Endodermal cell (in vitro differentiated cells): ENCODE measurements around the gene ZHX3. TPM values are rescaled to one million over a fixed set of nuclear protein-coding genes. Genes with fewer than 3 reads are reported as not detected.
A peak's percentile ranks its signal among the peaks of the same experiment; 100 is the strongest.

Experiments
- DNase-seq: peaks from one replicate; pipeline ENCODE4 v3.0.0-alpha.2; 2017
- H3K27ac ChIP-seq: 2 replicates; pipeline ENCODE4 v1.5.1; 2013; ENCODE audit warnings: mild to moderate bottlenecking, low read depth, low read length, moderate library complexity
- H3K27me3 ChIP-seq: 2 replicates; pipeline ENCODE4 v1.6.1; 2013; ENCODE audit warnings: mild to moderate bottlenecking, low read length, moderate library complexity; ENCODE audit not compliant: insufficient read depth, control insufficient read depth, poor library complexity, severe bottlenecking
- H3K36me3 ChIP-seq: 2 replicates; pipeline ENCODE4 v1.7.0; 2013; ENCODE audit warnings: mild to moderate bottlenecking, low read length, moderate library complexity; ENCODE audit not compliant: control insufficient read depth, insufficient read depth
- H3K4me1 ChIP-seq: one replicate; pipeline ENCODE4 v1.7.0; 2013; ENCODE audit warnings: low read length; ENCODE audit not compliant: control insufficient read depth, insufficient read depth
- H3K4me3 ChIP-seq: 2 replicates; pipeline ENCODE4 v1.5.1; 2013; ENCODE audit warnings: mild to moderate bottlenecking, low read length, moderate library complexity
- H3K9ac ChIP-seq: 2 replicates; pipeline ENCODE4 v1.6.1; 2013; ENCODE audit warnings: mild to moderate bottlenecking, low read length, moderate library complexity; ENCODE audit not compliant: poor library complexity, severe bottlenecking; ENCODE audit errors: extremely low read depth
- H3K9me3 ChIP-seq: 2 replicates; pipeline ENCODE4 v1.6.1; 2013; ENCODE audit warnings: mild to moderate bottlenecking, low read length, moderate library complexity; ENCODE audit not compliant: control insufficient read depth
- H3K27ac Mint-ChIP-seq: 2 replicates; pipeline ENCODE4 v1.8.0; 2020; ENCODE audit warnings: mixed read lengths
- H3K27me3 Mint-ChIP-seq: 2 replicates; pipeline ENCODE4 v1.8.0; 2021; ENCODE audit warnings: mild to moderate bottlenecking, mixed read lengths; ENCODE audit not compliant: insufficient read depth
- H3K36me3 Mint-ChIP-seq: 2 replicates; pipeline ENCODE4 v1.8.0; 2020; ENCODE audit warnings: low read depth, mixed read lengths
- H3K4me1 Mint-ChIP-seq: 2 replicates; pipeline ENCODE4 v1.8.0; 2020; ENCODE audit warnings: mixed read lengths
- H3K4me3 Mint-ChIP-seq: 2 replicates; pipeline ENCODE4 v1.8.0; 2020; ENCODE audit warnings: mild to moderate bottlenecking, moderate library complexity, mixed read lengths
- H3K9me3 Mint-ChIP-seq: 2 replicates; pipeline ENCODE4 v1.8.0; 2020; ENCODE audit warnings: mild to moderate bottlenecking, mixed read lengths
- WGBS, 2 experiments: methylation state at CpG; one replicate each; pipeline versions ENCODE4 v1.1.5 to v1.1.7; 2013; ENCODE audit warnings: missing lambda C conversion rate in 2 of 2, mixed read lengths in 1 of 2; ENCODE audit not compliant: insufficient coverage in 1 of 2, insufficient read length in 1 of 2; 5-methylcytosine and 5-hydroxymethylcytosine counted together
- long read RNA-seq, 4 experiments: library from polyadenylated mRNA in 2 of 4; library from RNA in 1 of 4; library from capped mRNA in 1 of 4; stranded (forward) in 3 of 4; unstranded in 1 of 4; transcript quantifications; one replicate each; pipeline ENCODE4 v2.0.0, GENCODE V29; 2020 to 2021; ENCODE audit warnings: inconsistent platforms in 1 of 4
- polyA plus RNA-seq, 2 experiments: library from polyadenylated mRNA; stranded (reverse); fragments of 50-300 nt; gene quantifications; one replicate each; pipeline ENCODE4 v1.2.3, GENCODE V29; 2013
- total RNA-seq, 2 donors: library from RNA; stranded (reverse); fragmentation: NEBNext Ultra II Directional in 1 of 2; extraction: Animal tissue kit (Norgen Biotek cat#: 25700) in 1 of 2; gene quantifications; 2 replicates in 1 of 2; 3 replicates in 1 of 2; pipeline ENCODE4 v1.2.1, GENCODE V29; 2021
- TF ChIP-seq, protein P1 (sequence below): fragments of 200-600 bp; sonication (generic); conservative IDR thresholded peaks from 2 replicates; pipeline ENCODE4 v1.5.0; 2021; ENCODE audit warnings: antibody characterized with exemption, mild to moderate bottlenecking

ZHX3 gene, protein sequence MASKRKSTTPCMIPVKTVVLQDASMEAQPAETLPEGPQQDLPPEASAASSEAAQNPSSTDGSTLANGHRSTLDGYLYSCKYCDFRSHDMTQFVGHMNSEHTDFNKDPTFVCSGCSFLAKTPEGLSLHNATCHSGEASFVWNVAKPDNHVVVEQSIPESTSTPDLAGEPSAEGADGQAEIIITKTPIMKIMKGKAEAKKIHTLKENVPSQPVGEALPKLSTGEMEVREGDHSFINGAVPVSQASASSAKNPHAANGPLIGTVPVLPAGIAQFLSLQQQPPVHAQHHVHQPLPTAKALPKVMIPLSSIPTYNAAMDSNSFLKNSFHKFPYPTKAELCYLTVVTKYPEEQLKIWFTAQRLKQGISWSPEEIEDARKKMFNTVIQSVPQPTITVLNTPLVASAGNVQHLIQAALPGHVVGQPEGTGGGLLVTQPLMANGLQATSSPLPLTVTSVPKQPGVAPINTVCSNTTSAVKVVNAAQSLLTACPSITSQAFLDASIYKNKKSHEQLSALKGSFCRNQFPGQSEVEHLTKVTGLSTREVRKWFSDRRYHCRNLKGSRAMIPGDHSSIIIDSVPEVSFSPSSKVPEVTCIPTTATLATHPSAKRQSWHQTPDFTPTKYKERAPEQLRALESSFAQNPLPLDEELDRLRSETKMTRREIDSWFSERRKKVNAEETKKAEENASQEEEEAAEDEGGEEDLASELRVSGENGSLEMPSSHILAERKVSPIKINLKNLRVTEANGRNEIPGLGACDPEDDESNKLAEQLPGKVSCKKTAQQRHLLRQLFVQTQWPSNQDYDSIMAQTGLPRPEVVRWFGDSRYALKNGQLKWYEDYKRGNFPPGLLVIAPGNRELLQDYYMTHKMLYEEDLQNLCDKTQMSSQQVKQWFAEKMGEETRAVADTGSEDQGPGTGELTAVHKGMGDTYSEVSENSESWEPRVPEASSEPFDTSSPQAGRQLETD
- total RNA-seq = 1 to 10 TPM; 5.4 to 5.5 TPM
- 8.3 TPM for polyA plus RNA-seq (2013, experiment 1 of 2)
- 6.9 TPM for polyA plus RNA-seq (2013, experiment 2 of 2)
- long read RNA-seq, experiment 1 = 0 reads
- long read RNA-seq, experiment 2, partial matches to known transcripts = 0 of 5 reads
- long read RNA-seq, experiment 2, other reads (novel, unspliced or antisense) = 4 of 5 reads
- long read RNA-seq, experiment 3, partial matches to known transcripts = 0 of 2 reads
- long read RNA-seq, experiment 3, other reads (novel, unspliced or antisense) = 2 of 2 reads
- long read RNA-seq, experiment 4 = 0 reads

DNA sequence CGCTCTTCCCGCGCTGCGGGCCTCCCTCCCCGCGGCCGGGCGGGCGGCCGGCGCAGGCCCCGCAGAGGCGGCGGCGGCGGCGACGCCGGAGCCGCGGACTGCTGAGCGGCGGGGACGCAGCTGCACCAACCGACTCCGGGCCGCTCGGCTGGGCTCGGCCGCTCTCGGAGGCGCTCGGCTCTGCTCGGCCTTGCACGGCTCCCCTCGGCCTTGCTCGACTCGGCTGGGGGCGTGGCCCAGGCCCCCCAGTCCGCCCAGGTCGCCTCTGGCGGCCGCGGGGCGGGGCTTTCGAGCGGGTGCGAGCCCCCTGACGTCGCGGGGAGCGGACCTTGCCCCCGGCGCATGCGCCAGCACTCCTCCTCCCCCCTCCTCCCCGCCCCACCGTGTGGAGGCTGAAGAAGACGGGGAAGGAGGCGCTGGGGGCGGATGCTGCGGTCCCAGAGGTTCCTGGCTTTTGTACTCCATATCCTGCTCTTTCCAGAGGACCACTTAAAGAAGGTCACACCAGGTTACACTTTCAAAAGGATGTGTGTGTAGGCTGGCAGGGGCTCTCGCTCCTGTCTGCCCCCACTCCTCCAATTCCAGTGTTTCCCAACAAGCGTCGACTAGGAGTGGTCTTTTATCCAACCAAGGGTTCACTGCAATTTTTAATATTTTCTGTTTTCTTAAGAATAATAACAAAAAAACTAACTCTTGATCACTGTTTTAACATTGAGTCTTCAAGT lies at the start of gene ZHX3:
ZHX3 (minus strand) TSS at position 186 of the 725 bp plus-strand sequence. CDS start 112,815 bp downstream, outside the sequence.
- H3K36me3 ChIP-seq = no peaks in the 10 kb centered on the region
- peak within 1 kb of the TSS; percentile 85 for H3K4me3 ChIP-seq
- Mint-ChIP-seq H3K9me3 (no peaks in the 10 kb centered on the region), H3K27me3 (peaks cover 20% of the 10 kb centered on the region), H3K27ac (no peak within 1 kb of the TSS), H3K4me1 (peaks cover 6% of the 10 kb centered on the region), H3K4me3 (peak within 1 kb of the TSS; percentile 69), H3K36me3 (no peaks in the 10 kb centered on the region)
- H3K9ac ChIP-seq = peak within 1 kb of the TSS; percentile 40
- 1 to 40% methylated on average over 1 to 63 of the region's 64 CpGs for WGBS, 2 experiments
- H3K9me3 ChIP-seq = no peaks in the 10 kb centered on the region
- DNase-seq = peak; percentile 98
- TF ChIP-seq, protein P1, sequence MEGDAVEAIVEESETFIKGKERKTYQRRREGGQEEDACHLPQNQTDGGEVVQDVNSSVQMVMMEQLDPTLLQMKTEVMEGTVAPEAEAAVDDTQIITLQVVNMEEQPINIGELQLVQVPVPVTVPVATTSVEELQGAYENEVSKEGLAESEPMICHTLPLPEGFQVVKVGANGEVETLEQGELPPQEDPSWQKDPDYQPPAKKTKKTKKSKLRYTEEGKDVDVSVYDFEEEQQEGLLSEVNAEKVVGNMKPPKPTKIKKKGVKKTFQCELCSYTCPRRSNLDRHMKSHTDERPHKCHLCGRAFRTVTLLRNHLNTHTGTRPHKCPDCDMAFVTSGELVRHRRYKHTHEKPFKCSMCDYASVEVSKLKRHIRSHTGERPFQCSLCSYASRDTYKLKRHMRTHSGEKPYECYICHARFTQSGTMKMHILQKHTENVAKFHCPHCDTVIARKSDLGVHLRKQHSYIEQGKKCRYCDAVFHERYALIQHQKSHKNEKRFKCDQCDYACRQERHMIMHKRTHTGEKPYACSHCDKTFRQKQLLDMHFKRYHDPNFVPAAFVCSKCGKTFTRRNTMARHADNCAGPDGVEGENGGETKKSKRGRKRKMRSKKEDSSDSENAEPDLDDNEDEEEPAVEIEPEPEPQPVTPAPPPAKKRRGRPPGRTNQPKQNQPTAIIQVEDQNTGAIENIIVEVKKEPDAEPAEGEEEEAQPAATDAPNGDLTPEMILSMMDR = no peak
- peaks cover 9% of the 10 kb centered on the region for H3K27me3 ChIP-seq
- no peaks in the 10 kb centered on the region for H3K4me1 ChIP-seq
- H3K27ac ChIP-seq = peak within 1 kb of the TSS; percentile 66

DNA sequence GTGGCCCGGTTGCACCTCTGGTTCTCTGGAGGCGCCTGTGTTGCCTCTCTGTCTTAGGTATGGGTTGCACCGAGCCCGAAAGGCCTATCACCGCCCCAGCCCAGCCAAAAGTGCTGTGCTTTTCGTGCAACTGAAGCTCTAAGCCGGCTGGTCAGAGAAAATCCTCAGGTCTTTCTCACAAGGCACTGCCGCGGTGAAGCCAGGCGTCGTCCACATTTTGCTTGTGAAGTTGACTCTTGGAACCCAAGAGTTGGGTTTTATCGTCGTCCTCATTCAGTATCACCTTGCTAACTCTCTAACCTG lies 49.8 kb upstream of the ZHX3 start:
- Histone ChIP-seq H3K9ac (no peak overlapping the region), H3K9me3 (no peaks in the 10 kb centered on the region), H3K27me3 (peaks cover 53% of the 10 kb centered on the region), H3K36me3 (no peaks in the 10 kb centered on the region), H3K27ac (no peak overlapping the region), H3K4me1 (no peaks in the 10 kb centered on the region), H3K4me3 (no peak overlapping the region)
- Mint-ChIP-seq H3K9me3 (peaks cover 13% of the 10 kb centered on the region), H3K36me3 (no peaks in the 10 kb centered on the region), H3K27me3 (peaks cover 57% of the 10 kb centered on the region), H3K4me1 (peaks cover 6% of the 10 kb centered on the region), H3K4me3 (peak overlapping the region; percentile 54), H3K27ac (no peak overlapping the region)
- DNase-seq = no peak
- TF ChIP-seq, protein P1 = no peak
- 69 to 71% methylated on average over 13 of the region's 13 CpGs for WGBS, 2 experiments
